ENCODE data around the gene G6PC2.

G6PC2 gene

GRCh38 chr2:168945508-168945907 lies 44.4 kb downstream of the G6PC2 start:
- H4K20me1 ChIP-seq (ENCODE audit: insufficient read depth, low read length): no peaks in the 10 kb centered on the region
- no peaks in the 10 kb centered on the region for H3K9me3 ChIP-seq (ENCODE audit: low read length)
- H3K79me2 ChIP-seq (ENCODE audit: insufficient read depth, low read length): no peaks in the 10 kb centered on the region
- H3K4me3 ChIP-seq (ENCODE audit: low read depth, low read length, poor library complexity, severe bottlenecking): no peak overlapping the region
- H3K36me3 ChIP-seq (ENCODE audit: insufficient read depth, low read length): no peaks in the 10 kb centered on the region
- H3K9ac ChIP-seq (ENCODE audit: low read length): no peak overlapping the region
- H3K4me1 ChIP-seq (ENCODE audit: insufficient read depth, low read length, severe bottlenecking): no peaks in the 10 kb centered on the region
- H2AFZ ChIP-seq (ENCODE audit: low read length): no peak overlapping the region
- H3K9me2 ChIP-seq (ENCODE audit: low read depth, low read length): no peaks in the 10 kb centered on the region
- H3K4me2 ChIP-seq (ENCODE audit: low read length): no peak overlapping the region
- H3K27me3 ChIP-seq (ENCODE audit: insufficient read depth, low read length): no peaks in the 10 kb centered on the region
- H3F3A ChIP-seq (ENCODE audit: insufficient read depth, low read length): no peaks in the 10 kb centered on the region
- H3K27ac ChIP-seq (ENCODE audit: low read depth, low read length, poor library complexity, severe bottlenecking): no peak overlapping the region
- TF ChIP-seq CTCF (IDR thresholded peaks at IDR 0.05; ENCODE audit: low read length) (no peak), EZH2 (IDR thresholded peaks at IDR 0.05; ENCODE audit: borderline replicate concordance, low read length) (no peak)

GRCh38 chr2:168948621-168949212 lies 47.6 kb downstream of the G6PC2 start:
- no peak overlapping the region for H3K4me3 ChIP-seq (ENCODE audit: low read depth, low read length, poor library complexity, severe bottlenecking)
- no peaks in the 10 kb centered on the region for H3K4me1 ChIP-seq (ENCODE audit: insufficient read depth, low read length, severe bottlenecking)
- no peaks in the 10 kb centered on the region for H3K9me3 ChIP-seq (ENCODE audit: low read length)
- H3K4me2 ChIP-seq (ENCODE audit: low read length): no peak overlapping the region
- H3K27ac ChIP-seq (ENCODE audit: low read depth, low read length, poor library complexity, severe bottlenecking): no peak overlapping the region
- H3K36me3 ChIP-seq (ENCODE audit: insufficient read depth, low read length): no peaks in the 10 kb centered on the region
- H3K9me2 ChIP-seq (ENCODE audit: low read depth, low read length): no peaks in the 10 kb centered on the region
- H3K9ac ChIP-seq (ENCODE audit: low read length): no peak overlapping the region
- TF ChIP-seq EZH2 (IDR thresholded peaks at IDR 0.05; ENCODE audit: borderline replicate concordance, low read length) (no peak), CTCF (IDR thresholded peaks at IDR 0.05; ENCODE audit: low read length) (peak; percentile 75)
- no peaks in the 10 kb centered on the region for H4K20me1 ChIP-seq (ENCODE audit: insufficient read depth, low read length)
- H3F3A ChIP-seq (ENCODE audit: insufficient read depth, low read length): no peaks in the 10 kb centered on the region
- H2AFZ ChIP-seq (ENCODE audit: low read length): no peak overlapping the region
- H3K27me3 ChIP-seq (ENCODE audit: insufficient read depth, low read length): no peaks in the 10 kb centered on the region
- H3K79me2 ChIP-seq (ENCODE audit: insufficient read depth, low read length): no peaks in the 10 kb centered on the region

- Histone ChIP-seq H3K79me2 (ENCODE audit: insufficient read depth, low read length) (no peaks in the 10 kb centered on the region), H3F3A (ENCODE audit: insufficient read depth, low read length) (no peaks in the 10 kb centered on the region), H2AFZ (ENCODE audit: low read length) (no peak overlapping the region), H3K9ac (ENCODE audit: low read length) (no peak overlapping the region), H3K27me3 (ENCODE audit: insufficient read depth, low read length) (no peaks in the 10 kb centered on the region), H3K27ac (ENCODE audit: low read depth, low read length, poor library complexity, severe bottlenecking) (no peak overlapping the region), H4K20me1 (ENCODE audit: insufficient read depth, low read length) (no peaks in the 10 kb centered on the region), H3K4me3 (ENCODE audit: low read depth, low read length, poor library complexity, severe bottlenecking) (no peak overlapping the region), H3K4me2 (ENCODE audit: low read length) (no peak overlapping the region), H3K4me1 (ENCODE audit: insufficient read depth, low read length, severe bottlenecking) (no peaks in the 10 kb centered on the region), H3K36me3 (ENCODE audit: insufficient read depth, low read length) (no peaks in the 10 kb centered on the region), H3K9me2 (ENCODE audit: low read depth, low read length) (no peaks in the 10 kb centered on the region), H3K9me3 (ENCODE audit: low read length) (no peaks in the 10 kb centered on the region)
- TF ChIP-seq EZH2 (IDR thresholded peaks at IDR 0.05; ENCODE audit: borderline replicate concordance, low read length) (no peak), CTCF (IDR thresholded peaks at IDR 0.05; ENCODE audit: low read length) (no peak)
These were observed 48.2 kb downstream of the G6PC2 start for GRCh38 chr2:168949324-168949723.

Measured in OCI-LY1 (cell line).